Measurements from ENCODE around the gene MGAT3.

Gene MGAT3

GRCh38 chr22:39421691-39422090 lies 35.1 kb upstream of the MGAT3 start:
- no peak for TF ChIP-seq ZFX (IDR thresholded peaks at IDR 0.05)
- TF ChIP-seq CTCF (conservative IDR thresholded peaks at IDR 0.05) = no peak
- no peak overlapping the region for H3K27ac ChIP-seq

GRCh38 chr22:39422101-39422500 lies 34.7 kb upstream of the MGAT3 start:
- no peak overlapping the region for H3K27ac ChIP-seq
- TF ChIP-seq CTCF (conservative IDR thresholded peaks at IDR 0.05) = no peak
- TF ChIP-seq ZFX (IDR thresholded peaks at IDR 0.05) = no peak

- no peak overlapping the region for H3K27ac ChIP-seq
- TF ChIP-seq ZFX (IDR thresholded peaks at IDR 0.05) = no peak
- no peak for TF ChIP-seq CTCF (conservative IDR thresholded peaks at IDR 0.05)
These were observed 34.1 kb upstream of the MGAT3 start for GRCh38 chr22:39422721-39423120.

- H3K27ac ChIP-seq = no peak overlapping the region
- TF ChIP-seq CTCF (conservative IDR thresholded peaks at IDR 0.05) = no peak
- TF ChIP-seq ZFX (IDR thresholded peaks at IDR 0.05) = no peak
These were observed 32.8 kb upstream of the MGAT3 start for GRCh38 chr22:39423976-39424375.

GRCh38 chr22:39426380-39427043 lies 30.3 kb upstream of the MGAT3 start:
- no peak overlapping the region for H3K27ac ChIP-seq
- TF ChIP-seq ZFX (IDR thresholded peaks at IDR 0.05) = no peak
- no peak for TF ChIP-seq CTCF (conservative IDR thresholded peaks at IDR 0.05)

GRCh38 chr22:39427751-39428596 lies 28.8 kb upstream of the MGAT3 start:
- TF ChIP-seq CTCF (conservative IDR thresholded peaks at IDR 0.05) (no peak), ZFX (IDR thresholded peaks at IDR 0.05) (no peak)
- H3K27ac ChIP-seq = no peak overlapping the region

GRCh38 chr22:39428597-39429071 lies 28.2 kb upstream of the MGAT3 start:
- H3K27ac ChIP-seq = no peak overlapping the region

More at GRCh38 chr22:39428597-39429071, 28.2 kb upstream of the MGAT3 start:
- no peak for TF ChIP-seq CTCF (conservative IDR thresholded peaks at IDR 0.05)

Measured in C4-2B (cell line).